ENCODE measurements around the gene HNRNPK.
A peak's percentile ranks its signal among the peaks of the same experiment; 100 is the strongest.

HNRNPK gene

DNA sequence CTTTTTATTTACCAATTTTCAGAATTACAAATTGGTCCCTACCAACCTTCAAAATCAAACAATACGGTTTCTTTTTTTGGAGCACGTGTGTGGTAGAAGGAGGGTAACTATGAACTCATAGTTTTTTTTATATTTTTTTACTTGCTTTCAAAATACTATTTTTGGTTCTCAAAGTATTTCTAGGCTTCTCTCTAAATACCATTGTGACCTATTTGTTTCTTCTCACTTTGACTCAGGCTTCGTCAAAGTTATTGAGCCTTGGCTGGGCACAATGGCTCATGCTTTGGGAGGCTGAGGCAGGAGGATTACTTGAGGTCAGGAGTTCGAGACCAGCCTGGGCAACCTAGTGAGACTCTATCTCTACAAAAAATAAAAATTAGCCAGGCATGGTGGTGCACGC lies 47.2 kb downstream of the HNRNPK start:
- no peak for ATAC-seq

DNA sequence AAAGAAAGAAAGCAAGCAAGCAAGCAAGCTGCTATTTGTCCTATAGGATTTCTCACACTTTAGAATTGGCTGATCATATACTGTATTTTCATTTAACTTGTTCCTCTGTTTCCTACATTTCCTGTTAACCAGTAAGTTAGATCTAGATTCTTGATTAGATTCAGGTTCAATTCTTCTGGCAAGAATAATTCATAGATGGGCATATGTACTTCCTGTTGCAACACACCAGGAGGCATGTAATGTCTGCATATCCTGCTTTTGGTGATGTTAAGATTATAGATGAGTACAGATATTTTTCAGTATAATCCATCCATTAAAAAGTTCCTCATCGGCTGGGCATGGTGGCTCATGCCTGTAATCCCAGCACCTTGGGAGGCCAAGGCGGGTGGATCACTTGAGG lies 48.0 kb downstream of the HNRNPK start:
- no peak for ATAC-seq

- no peak for ATAC-seq
These were observed 49.1 kb downstream of the HNRNPK start for GRCh38 chr9:83930881-83931280.

- no peak for ATAC-seq
These were observed 52.4 kb downstream of the HNRNPK start for GRCh38 chr9:83927591-83927990.

DNA sequence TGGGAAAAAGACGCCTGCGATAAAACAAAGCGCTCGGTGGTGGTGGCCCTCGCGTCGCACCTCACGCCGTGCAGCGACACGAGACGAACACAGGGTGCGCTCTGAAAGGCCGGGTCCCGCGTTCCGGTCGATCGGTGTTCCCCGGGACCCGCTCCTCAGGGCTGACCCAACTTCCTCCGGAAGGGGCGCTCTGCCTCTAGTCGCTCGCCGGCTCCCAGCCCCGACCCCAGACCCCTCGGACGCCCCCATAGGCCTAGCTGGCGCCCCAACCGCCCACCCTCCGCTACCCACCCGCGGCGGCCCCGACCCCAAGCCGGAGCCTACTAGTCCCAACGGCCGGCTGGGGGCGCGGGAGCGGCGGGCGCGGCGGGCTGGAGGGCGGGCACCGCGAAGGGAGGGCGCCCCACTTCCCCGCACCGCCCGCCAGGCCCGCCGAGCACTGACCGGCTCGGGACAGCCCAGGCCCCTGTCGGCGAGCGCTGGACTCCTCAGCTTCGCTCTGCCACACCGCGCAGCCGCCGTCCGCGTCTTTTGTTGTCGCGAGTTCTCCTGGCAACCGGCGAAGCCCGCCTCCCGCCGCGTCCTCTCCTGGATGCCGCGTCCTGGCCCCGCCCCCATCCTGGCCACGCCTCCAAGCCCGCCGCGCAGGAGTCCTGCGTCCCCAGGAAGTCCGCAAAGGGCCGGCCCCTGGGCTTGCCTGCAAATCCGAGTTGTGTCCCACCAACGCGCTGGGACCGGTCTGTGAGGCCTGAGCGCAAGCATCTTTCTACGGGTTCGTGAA lies 58.9 kb downstream of the HNRNPK start, which contains the start of gene KIF27:
TSS of gene KIF27 (minus strand) at position 506 of the 781 bp plus-strand sequence. CDS start 5,841 bp downstream, outside the sequence.
- ATAC-seq: peak; percentile 89

DNA sequence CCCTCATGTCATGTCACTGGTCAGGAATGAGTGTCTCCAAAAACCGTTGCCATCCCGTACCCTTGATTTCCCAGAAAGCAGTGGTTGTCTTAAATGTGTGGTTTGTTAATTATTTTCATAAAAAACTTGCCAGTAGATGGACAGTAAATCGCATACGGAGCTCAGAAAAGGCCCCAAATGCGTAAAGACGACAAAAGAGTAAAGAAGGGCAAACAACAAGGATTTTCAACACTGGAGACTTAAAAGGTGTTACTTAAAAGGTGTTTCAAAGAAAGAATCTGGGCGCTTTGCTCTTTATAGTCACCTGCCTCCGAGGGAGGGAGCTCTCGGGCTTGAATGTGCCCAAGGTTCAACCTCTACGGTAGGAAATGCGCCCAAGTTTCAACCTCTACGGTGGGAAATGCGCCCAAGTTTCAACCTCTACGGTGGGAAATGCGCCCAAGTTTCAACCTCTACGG lies 59.5 kb downstream of the HNRNPK start:
- peak; percentile 14 to 15 for ATAC-seq

- no peak for ATAC-seq
These were observed 60.9 kb downstream of the HNRNPK start for GRCh38 chr9:83919111-83919510.

All from activated CD4-positive, CD25-positive, alpha-beta regulatory T cell treated with anti-CD3 and anti-CD28 coated beads, Interleukin-2, amount 50 U/mL, for 24 hours (primary cell).